Mucosa of gallbladder (tissue), 1 donor: ENCODE data around the gene CPVL. TPM values are rescaled to one million over a fixed set of nuclear protein-coding genes. Genes with fewer than 3 reads are reported as not detected.

Experiments
- DNase-seq: peaks from one replicate; pipeline ENCODE4 v3.0.0-alpha.2; 2020; ENCODE audit warnings: low spot score
- total RNA-seq: library from RNA; stranded (reverse); gene quantifications from one replicate; pipeline ENCODE4 v1.2.1, GENCODE V29; 2021
- donor health status: DM: no; HTN: no; CAD: no.

CPVL gene
- total RNA-seq, 1 donor from 2014 or later, result 22.6 TPM

DNA sequence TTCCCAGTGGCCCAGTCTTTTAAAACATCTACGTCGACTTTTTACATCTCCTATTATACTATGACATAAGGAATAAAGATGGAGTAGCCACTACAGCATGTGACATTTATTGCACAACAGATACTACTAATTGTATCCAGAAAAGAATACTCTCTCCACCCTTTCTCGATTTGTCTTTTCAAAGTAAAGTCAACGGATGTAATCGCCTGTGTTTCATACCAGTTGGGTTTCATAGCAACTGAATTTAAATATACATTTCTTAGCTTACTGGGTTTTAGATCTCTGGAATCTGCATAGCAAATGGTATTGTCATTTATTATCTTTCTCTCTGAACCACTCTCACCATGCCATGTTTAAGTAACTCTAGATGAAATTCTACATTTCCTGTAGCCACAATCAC is 101.8 kb downstream of the CPVL start:
- DNase-seq, result no peak

DNA sequence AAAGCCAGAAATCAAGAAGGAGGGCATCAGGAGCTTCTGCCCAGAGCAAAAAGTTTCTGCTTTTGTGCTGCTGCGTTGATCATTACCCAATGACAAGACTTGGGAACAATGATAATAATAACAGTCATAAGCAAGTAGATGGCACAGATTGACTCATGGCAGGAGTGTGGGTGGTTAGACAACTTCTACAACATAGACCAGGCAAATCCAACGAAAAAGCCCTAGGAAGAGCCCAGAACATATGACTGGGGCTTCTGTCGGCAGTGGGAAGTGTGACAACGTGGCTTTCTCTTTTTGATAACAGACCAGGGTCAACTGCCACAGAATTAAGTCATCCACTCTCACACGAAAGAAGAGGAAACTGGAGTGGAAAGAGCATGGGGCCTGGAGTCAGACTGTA is 102.8 kb downstream of the CPVL start:
- DNase-seq, result no peak

DNA sequence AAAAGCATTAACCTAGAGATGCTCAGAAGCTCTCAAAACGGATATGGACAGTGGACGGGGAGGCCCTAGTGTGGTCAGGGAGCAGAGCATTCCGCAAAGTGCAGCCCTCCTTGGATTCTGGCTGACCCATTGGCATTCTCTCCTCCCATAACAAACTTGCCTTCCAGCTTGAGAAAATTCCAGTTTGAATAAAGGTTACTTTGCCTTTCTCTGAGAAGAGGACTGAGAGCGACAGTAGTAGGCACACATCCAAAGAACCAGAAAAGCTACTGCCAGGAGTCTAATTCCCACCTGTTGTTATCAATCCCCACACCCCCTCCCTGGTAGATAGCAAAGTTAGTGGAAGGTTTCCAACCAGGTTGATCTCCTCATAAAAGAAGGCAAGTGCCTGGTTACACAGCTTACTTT is 103.5 kb downstream of the CPVL start:
- no peak for DNase-seq

DNA sequence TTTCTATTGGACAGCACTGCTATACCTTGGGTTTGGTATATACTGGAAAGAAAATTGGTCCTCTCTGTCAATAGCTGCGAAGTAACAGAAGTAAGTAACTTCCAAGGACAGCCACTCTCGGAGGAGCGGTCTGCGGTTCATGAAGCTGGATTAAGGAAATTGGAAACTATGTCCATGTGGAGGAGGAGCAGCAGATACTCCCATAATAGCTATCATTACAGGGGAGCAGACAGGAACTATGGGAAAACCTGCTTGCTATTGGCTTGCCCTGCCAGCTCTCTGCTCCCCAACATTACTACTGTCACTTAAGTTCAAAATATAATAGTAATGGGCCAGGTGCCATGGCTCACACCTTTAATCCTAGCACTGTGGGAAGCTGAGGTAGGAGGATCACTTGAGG is 104.3 kb downstream of the CPVL start:
- no peak for DNase-seq

DNA sequence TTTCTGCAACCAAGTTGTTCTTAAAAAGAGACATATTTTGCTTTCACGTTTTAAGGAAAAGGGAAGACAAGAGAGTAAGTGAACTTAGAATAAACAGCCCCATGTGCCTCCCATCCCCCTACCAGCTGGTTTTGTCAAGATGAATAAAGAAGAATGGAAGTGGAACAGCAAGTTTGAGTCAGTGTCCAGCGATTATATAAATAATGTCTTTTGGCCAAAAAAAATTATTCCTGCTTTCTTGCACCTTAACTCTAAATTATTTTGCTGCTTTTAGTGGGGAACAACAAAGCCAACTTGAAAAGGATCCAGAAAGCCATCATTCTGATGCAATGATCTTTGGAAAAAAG is 105.8 kb downstream of the CPVL start:
- DNase-seq, result no peak

DNA sequence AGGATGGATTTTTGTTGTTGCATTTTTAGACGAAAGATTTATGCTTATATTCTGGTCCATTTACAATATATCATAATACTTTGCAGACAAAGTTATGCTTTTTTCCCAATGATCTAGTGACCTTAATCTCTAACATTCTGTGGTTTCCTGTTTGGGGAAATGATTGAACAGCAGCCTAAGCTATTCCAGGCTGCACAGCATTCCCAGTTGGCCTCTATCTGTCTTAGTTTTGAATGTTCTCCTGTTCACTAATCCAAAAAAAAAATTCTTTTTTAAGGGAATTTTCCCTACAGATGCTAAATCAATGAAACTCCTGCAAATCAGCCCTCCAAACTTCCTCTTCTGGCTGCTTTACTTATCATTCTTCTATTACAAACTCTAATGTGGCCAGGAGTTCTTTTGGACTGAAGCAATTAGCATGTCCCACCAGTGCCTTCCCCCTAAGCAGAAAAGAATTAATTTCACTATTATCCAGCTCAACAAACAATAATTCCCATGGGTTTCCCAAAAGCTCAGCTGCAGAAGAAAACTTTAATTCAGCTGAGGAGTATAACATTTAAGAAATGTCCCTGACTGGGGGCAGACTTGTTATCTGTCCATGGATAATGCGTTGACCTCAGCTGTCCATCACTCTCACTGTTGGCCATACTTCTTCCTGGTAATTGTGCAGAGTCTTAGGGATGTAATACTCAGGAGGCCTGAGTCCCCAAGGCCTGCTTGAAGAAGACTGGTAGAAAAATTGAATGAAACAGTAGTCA is 106.3 kb downstream of the CPVL start:
- no peak for DNase-seq

DNA sequence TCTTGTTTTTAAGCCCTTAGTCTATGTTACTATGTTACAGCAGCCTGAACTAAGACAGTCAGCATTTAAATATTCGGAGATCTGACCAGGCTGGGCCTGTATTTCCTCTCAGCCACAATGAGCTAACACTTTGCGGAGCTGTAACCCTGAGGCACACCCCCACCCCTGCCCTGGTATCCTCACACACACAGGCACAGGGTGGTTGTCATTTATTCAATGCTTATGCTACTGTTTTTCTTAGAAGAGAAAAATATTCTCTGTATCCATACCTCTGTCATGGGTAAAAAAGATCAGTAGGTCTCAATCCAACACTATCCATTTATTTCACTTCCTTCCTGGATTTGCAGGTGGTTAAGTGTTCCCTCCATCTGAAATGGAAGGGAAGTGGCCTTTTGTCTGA is 107.9 kb downstream of the CPVL start:
- no peak for DNase-seq

DNA sequence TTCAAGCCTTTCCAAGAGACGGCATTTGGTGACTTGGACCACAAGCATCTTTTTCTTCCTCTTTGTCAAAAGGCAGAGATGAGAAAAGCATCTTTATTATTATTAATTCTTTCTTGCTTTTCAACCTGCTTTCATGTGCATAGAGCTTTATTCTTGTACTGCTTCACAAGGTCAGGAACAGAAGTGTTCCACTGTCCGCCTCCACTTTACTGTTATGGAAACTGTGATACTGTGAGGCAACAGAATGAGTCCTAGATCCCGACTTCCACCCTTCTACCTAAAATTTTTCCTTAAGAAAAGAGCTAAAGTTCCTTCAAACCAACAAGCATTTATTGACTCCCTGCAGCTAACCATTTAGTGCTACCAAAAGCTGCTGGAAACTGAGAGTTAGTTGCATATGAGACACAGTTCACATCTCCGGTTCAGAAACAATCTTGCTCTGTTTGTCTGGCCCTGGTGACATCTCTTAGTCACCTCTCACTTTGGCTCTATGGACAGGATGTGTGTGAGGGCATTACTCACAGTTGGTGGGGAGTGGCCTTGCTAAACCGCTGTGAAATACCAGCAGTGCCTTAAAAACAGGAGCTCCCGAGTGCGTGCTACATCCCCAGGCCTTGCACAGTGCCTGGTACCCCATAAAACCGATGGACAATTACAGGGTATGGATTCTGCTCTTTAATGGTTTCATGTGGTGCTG is 111.1 kb downstream of the CPVL start:
- DNase-seq, result no peak

DNA sequence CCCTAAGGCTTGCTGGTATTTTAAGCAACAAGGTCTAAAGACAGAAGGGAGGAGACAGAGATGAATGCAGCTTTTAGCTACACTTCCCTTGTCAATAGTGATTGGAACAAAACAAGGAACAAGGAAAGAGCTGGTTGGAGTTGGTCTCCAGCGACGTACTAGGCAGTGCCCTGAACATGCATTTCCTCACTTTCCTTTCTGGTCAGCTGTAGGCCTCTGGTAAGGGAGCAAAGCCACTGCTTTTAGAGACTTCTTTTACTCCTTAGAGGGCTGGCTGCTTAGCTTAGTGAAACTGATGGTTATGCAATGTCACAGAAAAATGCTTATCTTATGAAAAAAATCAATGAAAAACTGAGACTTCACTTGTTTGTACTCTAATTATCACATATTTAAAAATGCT is 112.8 kb downstream of the CPVL start:
- DNase-seq, result no peak

DNA sequence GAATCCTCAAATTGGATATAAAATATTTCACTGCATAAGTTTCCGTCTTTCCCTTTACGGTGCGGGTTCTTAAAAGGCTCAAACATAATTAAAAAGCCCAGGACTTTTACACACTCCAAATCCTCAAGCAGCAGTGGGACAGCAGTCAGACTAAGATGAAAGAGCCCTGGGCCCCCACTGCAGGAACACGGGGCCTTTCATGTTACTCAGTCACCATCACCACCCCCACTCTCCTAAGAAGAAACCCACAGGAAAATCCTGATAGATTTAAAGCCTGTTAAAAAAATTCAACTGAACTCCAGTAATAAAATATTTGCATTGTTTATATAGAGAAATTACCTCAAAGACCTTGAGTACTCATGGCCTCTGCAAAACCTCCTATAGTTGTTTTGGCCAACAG is 114.2 kb downstream of the CPVL start:
- DNase-seq, result no peak

DNA sequence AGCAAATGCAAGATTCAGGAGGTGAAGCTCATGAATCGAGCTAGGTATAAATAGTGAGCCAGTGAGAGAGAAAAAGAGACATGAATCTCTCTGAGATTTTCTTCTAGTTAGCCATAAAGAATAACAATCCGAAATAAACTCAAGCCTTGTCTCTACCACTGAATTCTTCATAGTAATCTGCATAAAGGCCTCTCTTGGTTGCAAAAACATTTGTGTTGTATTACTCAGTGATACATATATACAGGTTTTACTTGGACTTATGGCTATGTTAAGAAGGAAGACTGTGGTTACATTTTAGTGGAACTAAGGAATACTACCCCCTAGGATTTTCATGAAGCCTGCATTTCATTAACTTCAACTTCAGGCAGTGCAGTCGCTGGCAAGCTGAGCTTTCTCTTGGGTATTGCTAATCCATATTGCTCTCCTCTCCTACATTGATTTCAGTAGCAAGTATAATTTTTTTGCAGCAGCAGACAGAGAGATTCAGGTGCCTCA is 115.5 kb downstream of the CPVL start:
- no peak for DNase-seq

DNA sequence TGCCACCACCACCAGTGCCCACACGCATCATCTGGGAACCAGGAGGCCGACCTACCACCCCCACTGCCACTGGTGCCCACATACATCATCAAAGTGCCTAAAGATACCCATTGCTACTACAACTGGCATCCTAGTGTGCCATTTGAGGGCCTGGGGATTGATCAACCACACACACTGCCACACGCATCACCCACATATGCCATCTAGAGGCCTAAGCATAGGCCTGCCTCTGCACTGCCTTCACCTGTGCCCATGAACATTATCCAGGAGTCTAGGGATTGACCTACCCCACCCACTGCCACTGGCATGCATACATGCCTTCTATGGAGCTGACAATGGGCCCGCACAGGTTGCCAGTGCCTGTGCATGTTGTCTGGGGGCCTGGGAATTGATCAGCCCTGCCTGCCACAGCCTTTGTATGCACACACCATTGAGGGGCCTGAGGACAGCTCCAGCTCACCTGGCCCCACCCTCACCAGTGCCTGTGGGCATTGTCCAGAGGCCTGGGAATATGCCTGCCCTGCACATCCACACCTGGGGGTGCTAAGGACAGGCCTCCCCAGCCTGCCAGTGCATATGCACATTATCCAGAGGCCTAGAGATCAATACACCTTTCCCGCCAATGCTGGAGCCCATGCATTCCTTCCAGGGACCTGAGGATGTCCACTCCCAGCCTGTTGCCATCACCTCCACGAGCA is 123.9 kb downstream of the CPVL start:
- no peak for DNase-seq

DNA sequence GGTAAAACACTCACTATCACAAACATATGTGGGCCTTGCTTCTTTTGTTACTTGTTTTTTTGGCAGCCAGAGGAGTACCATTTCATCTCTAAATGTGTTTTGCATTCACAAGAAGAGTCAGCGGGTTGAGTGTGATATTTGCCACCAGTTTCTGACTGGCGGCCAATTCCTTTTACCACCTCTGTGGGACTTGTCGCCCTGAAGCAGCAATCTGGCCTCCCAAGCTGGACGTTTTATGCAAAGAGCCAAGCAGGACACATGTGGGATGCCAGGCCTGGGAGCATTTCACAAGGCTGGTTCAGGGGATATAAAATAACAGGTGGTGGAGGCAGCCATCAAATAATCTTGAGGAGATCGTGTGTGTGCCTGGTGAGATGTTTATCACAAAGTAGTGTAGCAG is 126.4 kb downstream of the CPVL start:
- DNase-seq, result no peak

DNA sequence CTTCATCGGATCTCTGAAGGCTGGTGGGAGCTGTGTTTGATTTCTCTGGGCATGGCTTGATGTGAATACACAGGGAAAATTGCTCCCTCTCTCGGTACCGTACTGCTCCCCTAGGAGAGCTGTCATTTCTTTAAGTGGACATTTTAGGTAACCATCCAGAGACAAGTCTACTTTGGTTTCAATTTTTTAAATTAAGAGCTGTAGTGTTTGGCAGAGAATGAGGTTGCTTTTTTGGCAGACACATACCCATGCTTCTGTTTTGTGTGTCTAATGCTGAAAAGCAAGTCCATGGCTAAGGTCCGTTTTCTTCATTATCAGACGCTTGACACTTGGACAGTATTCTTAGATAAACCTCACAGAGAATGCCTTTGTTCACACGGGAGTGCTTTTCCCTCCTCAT is 127.0 kb downstream of the CPVL start:
- no peak for DNase-seq

DNA sequence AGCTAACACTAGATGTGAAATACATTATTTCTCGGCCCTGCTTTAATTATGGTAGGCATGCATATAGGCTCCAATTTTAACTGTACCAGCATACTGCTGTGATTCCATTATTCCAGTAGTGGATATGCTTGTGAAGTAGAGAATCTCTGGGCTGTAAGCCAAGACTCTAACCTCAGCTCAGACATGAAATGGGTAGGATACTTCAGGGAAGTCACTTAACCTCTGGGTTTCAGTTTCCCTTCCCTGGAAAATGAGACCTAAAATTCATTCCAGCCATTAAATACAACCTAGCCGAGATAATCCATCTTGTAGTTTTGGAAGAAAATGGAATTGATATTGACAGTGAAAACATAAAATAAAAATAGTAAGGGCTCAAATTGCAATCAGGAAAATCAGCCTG is 128.6 kb downstream of the CPVL start:
- DNase-seq, result no peak

DNA sequence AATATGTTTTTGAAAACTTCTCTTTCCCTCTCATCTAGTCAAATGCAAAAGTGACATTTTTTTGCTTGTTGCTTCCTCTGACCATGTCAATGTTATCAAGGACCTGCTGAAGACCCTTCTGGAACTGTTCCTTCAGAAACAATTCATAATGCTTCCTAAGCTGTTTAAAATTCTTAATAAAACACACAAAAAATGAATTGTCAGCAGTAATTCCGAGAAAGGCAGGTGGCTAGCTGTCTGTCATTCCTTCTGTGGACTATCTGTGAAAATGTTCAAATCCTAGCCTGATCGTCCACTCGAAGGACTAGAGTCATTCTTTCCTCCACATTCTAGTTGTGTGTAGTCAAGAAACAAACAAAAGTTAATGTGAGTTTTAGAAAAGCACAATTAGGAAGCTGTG is 131.6 kb downstream of the CPVL start:
- DNase-seq, result no peak

DNA sequence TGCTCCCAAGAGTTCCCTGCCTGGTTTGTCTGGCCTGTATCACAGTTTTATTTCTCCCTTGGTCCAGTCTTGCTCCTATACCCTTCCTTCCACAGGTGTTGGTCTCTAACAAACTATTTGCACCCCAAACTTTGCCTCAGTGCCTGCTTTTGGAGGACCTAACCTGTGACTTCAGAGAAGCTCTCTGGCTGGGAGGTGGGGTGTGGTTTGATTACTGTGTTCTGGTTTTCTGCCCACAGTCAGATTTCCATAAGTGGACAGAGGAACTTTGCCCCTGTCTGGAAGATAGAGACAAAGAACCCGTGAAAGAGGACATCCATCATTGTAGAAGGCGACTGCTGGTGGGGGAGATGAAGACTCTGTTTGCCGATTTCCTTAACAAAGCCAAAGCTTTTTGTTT is 132.4 kb downstream of the CPVL start:
- DNase-seq, result no peak

DNA sequence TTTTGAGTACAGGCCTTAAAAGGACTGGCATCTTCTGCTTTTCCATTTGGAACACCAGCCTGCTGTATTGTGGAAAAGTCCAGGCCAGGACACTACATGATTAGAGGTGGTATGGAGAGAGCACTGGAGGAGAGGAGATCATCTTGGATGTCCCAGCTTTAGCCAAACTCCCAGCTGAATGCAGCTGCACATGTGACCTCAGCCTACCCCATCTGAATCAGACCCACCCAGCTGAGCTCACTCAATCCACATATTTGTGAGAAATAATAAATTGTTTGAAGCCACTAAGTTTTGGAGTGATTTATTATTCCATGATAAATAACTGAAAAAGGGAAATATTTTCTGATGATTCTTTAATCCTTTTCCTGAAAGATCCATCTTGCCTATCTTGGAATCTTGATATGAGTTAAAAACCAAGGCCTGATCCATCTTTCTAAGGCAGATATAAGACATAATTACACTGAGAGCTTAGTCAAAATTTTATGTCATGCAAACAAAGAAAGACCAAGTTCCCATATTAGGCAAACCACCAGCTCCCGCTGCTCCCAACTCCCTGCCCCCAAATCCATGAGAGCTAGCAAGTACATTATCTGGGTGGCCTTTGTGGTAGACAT is 133.1 kb downstream of the CPVL start:
- no peak for DNase-seq

DNA sequence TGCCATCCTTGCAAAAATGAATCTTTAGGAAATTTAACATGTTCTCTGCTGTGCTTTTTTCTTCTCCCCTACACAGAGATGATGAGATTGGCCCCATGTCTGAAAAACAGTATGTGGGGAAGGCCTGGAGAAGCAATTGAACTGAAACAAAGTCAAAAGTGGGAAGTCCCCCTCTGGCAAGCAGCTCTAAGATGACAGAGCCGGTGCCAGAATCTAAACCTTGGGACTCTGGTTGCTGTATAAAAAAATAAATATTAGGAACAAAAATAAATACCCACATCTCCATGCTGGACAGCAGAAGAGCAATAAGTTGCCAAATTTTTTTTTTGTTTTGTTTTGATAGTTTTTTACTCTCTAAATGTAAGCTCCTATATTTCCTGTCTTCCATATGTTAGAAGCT is 136.4 kb downstream of the CPVL start:
- no peak for DNase-seq

DNA sequence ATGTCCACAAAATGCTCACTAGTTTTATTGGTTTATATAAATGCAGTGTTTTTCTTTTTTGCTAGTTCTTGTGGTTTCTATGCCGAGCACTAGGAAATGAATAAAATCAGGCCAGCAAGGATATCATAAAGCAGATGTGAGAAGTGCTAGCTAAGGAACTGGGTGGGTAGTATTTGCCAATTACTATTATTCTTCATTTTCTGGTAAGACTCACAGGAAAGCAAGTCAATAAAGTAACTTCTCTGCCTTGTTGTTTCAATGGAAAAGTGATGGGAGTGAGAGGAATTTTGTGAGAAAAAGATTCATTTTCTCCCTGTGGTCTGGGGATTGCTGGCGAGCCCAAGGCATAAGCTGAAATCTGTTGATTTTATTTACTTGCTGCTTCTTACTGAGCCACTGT is 137.7 kb downstream of the CPVL start:
- DNase-seq, result no peak

DNA sequence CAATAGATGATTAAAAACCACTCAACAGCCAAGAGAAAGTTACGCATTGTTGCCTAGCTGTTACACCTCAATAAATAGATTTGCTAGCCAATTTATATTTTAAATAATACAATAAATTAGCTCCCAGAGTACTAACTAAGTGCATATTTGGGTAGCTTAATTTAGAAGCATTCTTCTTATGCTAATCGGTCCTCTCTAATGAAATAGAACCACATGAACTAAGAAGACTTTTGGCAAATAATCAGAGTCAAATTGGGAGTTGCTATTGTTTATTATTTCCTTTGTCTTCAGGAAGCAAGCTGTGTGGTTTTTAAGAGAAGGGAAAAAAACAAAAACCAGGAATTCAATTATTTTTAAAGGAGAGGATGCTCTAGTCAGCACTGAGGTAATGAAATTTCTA is 139.2 kb downstream of the CPVL start:
- DNase-seq, result no peak

DNA sequence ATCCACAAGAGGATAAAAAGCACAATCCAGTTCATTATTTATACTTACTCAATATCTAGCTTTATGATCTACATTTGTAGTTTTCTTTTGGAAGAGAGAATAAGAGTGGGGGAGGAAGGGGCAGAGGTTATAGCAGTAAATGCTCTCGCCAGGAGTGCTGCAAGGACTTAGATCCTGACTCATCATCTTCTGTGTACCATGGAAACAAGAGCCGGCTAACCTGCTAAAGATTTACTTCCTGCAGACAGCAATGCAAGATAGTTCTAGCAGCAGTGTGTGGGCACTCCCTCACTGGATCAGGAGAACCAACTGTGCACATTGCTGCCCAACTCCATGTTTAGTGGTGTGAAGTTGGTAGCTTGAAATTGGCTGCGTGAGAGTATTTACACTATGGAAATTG is 140.5 kb downstream of the CPVL start:
- DNase-seq, result no peak

DNA sequence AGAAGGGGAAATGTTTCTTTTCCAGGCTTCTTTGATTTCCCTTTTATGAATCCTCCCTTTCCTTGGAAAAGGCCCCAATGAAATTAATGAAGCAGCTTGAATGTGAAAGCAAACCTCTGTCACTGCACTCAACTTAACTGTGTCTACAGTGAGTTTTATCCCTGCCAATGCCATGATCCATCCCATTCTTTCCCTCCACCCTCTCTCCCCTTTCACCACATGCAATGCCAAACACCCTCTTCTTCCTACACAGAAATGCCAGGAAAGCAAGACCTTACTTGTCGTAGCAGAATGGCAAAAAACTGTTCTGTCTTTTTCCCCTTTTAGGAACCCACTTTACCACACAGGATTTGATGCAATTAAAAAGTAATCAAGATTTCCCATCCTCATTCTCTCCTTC is 140.9 kb downstream of the CPVL start:
- DNase-seq, result no peak
